RWPE2 (cell line): ENCODE measurements around the gene KIF15.
"Not testable (repeated sequence)": the region's sequence is repeated elsewhere in the genome, so short reads cannot be mapped to it uniquely, and the experiment has no call there.

ENCODE experiments used
- ATAC-seq: fragments of 200-7000 bp; cut with Tn5 transposase; 3 replicates; pipeline ENCODE4 v1.9.1; 2021; ENCODE audit warnings: low read depth
- DNase-seq: peaks from one replicate; pipeline ENCODE4 v3.0.0-alpha.2; 2020; ENCODE audit warnings: low spot score
- H3K27ac ChIP-seq: fragments of 450-650 bp; 2 replicates; pipeline ENCODE4 v1.5.1; 2017; ENCODE audit warnings: mild to moderate bottlenecking; ENCODE audit not compliant: poor library complexity, severe bottlenecking
- H3K27me3 ChIP-seq: fragments of 250-450 bp; sonication (Bioruptor Pico); 2 replicates; pipeline ENCODE4 v1.5.1; 2021; ENCODE audit warnings: mild to moderate bottlenecking, moderate library complexity; ENCODE audit not compliant: insufficient read depth, poor library complexity, severe bottlenecking
- H3K36me3 ChIP-seq: fragments of 250-450 bp; sonication (Bioruptor Pico); 2 replicates; pipeline ENCODE4 v1.5.1; 2020; ENCODE audit warnings: low read depth, mild to moderate bottlenecking, moderate library complexity
- H3K4me1 ChIP-seq: fragments of 250-450 bp; sonication (Bioruptor Pico); 2 replicates; pipeline ENCODE4 v1.5.1; 2021; ENCODE audit warnings: mild to moderate bottlenecking, moderate library complexity; ENCODE audit not compliant: insufficient read depth, poor library complexity, severe bottlenecking
- H3K4me3 ChIP-seq: fragments of 250-450 bp; sonication (Bioruptor Pico); 2 replicates; pipeline ENCODE4 v1.5.1; 2021; ENCODE audit warnings: mild to moderate bottlenecking, moderate library complexity; ENCODE audit not compliant: severe bottlenecking
- H3K9me3 ChIP-seq: fragments of 250-450 bp; sonication (Bioruptor Pico); 2 replicates; pipeline ENCODE4 v1.5.1; 2021; ENCODE audit warnings: mild to moderate bottlenecking, moderate library complexity; ENCODE audit not compliant: severe bottlenecking
- TF ChIP-seq, protein P1 (sequence below): fragments of 450-650 bp; IDR thresholded peaks from one replicate; pipeline ENCODE4 v1.5.1; 2017; ENCODE audit warnings: mild to moderate bottlenecking, moderate library complexity; ENCODE audit not compliant: poor library complexity, severe bottlenecking

Gene KIF15

DNA sequence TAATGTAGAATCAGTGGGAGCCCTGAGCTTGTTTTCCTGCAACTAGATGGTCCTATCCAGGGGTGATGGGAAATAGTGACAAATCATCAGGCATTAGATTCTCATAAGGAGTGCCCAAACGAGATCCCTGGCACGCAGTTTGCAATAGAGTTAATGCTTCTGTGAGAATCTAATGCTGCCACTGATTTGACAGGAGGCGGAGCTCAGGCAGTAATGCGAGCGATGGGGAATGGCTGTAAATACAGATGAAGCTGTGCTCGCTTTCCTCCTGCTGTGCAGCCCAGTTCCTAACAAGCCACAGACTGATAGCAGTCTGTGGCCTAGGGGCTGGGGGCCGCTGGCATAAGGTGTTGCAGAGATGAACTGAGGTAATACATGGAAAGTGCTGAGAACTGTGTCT is 71.8 kb downstream of the KIF15 start:
- no peak overlapping the region for H3K27ac ChIP-seq
- TF ChIP-seq, protein P1, sequence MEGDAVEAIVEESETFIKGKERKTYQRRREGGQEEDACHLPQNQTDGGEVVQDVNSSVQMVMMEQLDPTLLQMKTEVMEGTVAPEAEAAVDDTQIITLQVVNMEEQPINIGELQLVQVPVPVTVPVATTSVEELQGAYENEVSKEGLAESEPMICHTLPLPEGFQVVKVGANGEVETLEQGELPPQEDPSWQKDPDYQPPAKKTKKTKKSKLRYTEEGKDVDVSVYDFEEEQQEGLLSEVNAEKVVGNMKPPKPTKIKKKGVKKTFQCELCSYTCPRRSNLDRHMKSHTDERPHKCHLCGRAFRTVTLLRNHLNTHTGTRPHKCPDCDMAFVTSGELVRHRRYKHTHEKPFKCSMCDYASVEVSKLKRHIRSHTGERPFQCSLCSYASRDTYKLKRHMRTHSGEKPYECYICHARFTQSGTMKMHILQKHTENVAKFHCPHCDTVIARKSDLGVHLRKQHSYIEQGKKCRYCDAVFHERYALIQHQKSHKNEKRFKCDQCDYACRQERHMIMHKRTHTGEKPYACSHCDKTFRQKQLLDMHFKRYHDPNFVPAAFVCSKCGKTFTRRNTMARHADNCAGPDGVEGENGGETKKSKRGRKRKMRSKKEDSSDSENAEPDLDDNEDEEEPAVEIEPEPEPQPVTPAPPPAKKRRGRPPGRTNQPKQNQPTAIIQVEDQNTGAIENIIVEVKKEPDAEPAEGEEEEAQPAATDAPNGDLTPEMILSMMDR, result no peak
- no peak for ATAC-seq
- H3K27me3 ChIP-seq, result no peaks in the 10 kb centered on the region
- H3K36me3 ChIP-seq, result peaks cover 78% of the 10 kb centered on the region
- DNase-seq, result no peak
- H3K9me3 ChIP-seq, result peaks cover 3% of the 10 kb centered on the region
- no peak overlapping the region for H3K4me3 ChIP-seq
- no peaks in the 10 kb centered on the region for H3K4me1 ChIP-seq

DNA sequence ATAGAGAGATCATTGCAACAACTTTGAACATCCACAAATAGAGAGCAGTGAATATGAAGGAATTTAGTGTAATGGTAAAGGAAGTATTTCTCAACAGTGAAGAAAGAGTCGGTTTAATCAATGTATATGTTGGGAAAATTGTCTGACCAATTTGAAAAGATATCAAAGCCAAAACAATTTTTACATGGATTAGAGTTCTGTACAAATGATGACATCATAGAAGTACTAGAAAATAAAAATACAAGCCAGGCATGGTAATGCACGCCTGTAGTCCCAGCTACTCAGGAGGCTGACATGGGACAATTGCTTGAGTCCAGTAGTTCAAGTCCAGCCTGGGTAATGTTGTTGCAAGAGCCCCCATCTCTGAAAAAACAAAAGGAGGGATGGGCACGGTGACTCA is 74.1 kb downstream of the KIF15 start:
- Histone ChIP-seq H3K4me3 (no peak overlapping the region), H3K27me3 (no peaks in the 10 kb centered on the region), H3K9me3 (peaks cover 3% of the 10 kb centered on the region), H3K36me3 (peaks cover 75% of the 10 kb centered on the region), H3K4me1 (no peaks in the 10 kb centered on the region), H3K27ac (no peak overlapping the region)
- TF ChIP-seq, protein P1, result no peak
- ATAC-seq (no peak), DNase-seq (no peak)

DNA sequence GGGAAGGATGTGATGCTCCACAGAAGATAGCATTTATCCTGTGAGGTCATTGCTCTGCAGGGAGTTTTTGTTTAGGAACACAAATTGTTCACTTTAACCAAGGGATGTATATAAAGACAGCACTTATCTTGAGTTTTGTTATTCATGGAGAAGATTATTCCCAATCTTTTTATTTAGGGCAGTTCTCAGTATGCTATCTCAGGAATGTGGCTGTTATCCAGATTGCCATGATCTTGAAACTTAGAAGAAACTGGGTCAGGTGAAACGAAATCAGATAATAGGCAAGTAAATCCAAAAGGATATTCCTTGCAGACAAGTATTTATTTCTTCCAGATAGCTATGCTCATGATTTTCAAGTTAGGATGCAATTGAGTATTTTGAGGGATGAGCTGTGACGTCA is 80.8 kb downstream of the KIF15 start:
- Histone ChIP-seq H3K4me3 (no peak overlapping the region), H3K36me3 (peaks cover 58% of the 10 kb centered on the region), H3K4me1 (no peaks in the 10 kb centered on the region), H3K27me3 (no peaks in the 10 kb centered on the region), H3K27ac (no peak overlapping the region), H3K9me3 (no peaks in the 10 kb centered on the region)
- TF ChIP-seq, protein P1, result no peak
- ATAC-seq (no peak), DNase-seq (no peak)

DNA sequence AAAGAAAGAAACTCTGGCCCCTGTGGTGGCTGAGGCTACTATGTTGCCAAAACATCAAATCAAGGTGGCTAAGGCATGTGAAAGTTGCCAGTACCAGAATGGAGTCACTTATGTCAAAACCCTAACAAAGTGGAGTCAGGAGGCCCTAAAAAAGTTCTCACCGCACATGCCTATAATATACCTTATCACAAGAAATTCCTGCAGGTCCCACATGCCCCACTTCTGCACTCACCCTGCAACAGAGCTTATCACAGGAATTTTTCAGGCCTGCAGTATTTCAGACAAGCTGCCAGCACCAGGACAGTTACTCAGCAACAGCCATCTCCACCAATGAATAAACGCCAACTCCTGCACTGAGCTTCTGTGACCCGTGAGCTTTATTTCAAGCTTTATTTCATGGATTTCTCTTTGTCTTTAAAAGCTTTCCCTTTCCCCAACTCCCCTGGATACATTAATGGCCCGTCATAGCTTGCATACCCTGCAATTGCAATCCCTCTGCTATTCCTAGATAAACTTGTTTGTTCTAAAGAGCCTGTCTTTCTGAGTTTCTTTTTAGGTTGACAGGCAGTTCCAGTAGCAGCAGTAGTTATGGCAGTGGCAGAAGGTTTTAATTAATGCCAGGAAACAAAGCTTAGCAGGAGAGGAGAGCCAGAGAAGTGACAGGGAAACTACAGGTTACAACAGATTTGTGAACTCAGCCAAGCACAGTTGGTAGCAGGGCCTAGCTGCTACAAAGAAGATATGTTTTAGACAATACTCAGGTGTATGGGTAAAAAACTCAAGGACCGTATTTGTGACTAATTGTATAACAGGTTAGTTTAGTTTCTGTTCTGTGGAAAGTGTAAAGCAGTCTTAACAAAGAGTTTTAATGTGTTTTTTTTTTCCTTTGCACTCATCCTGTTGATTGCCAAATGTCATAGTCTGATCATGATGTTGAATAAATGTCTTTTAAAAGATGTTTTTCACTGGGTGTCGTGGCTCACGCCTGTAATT is 84.2 kb downstream of the KIF15 start:
- no peaks in the 10 kb centered on the region for H3K4me1 ChIP-seq
- H3K4me3 ChIP-seq, result no peak overlapping the region
- no peak overlapping the region for H3K27ac ChIP-seq
- ATAC-seq (no peak), DNase-seq (no peak)
- H3K9me3 ChIP-seq, result no peaks in the 10 kb centered on the region
- H3K27me3 ChIP-seq, result no peaks in the 10 kb centered on the region
- TF ChIP-seq, protein P1, result no peak
- peaks cover 56% of the 10 kb centered on the region for H3K36me3 ChIP-seq

DNA sequence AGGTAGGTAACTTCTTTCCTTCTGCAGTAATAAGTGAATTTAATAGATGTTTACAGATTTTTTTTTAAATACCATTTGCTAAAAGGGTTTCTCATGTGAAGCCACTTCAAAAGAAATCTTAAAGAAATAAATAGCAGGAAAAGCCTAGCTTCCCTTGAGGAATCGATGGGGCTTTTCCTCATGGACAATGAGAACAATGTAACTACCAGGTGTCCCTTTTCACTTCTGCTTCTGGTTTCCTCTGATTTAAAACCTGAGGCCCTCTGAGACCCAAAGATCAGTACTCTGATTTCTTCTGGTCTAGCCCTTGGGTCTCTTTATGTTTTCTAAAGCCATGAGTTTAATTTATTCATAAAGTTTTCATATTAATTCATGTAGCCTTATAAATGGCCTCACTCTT is 87.0 kb downstream of the KIF15 start:
- Histone ChIP-seq H3K4me3 (no peak overlapping the region), H3K36me3 (peaks cover 53% of the 10 kb centered on the region), H3K9me3 (no peaks in the 10 kb centered on the region), H3K27ac (no peak overlapping the region), H3K4me1 (no peaks in the 10 kb centered on the region), H3K27me3 (no peaks in the 10 kb centered on the region)
- ATAC-seq (no peak), DNase-seq (no peak)
- TF ChIP-seq, protein P1, result no peak

DNA sequence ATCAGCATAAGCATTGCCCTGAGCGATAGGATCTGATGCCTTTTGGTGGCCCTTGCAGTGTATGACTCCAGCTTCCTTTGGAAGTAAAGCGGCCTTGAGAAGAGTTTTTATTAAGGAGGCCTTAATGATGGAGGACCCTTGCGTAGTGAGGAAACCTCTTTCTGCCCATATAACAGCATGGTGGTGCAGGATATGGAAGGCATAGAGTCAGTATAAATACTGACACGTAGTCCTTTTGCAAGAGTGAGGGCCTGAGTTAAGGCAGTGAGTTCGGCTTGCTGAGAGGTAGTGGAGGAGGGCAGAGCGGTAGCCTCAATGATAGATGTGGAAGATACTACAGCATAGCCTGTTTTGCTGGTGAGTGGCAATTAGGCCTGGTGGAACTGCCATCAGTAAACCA is 95.1 kb downstream of the KIF15 start:
- not testable (repeated sequence) for ATAC-seq, H3K4me3 ChIP-seq, H3K27ac ChIP-seq, DNase-seq, H3K4me1 ChIP-seq, H3K9me3 ChIP-seq, H3K27me3 ChIP-seq
- H3K36me3 ChIP-seq, result peaks cover 33% of the 10 kb centered on the region
